Measurements from ENCODE around the gene RASGRP1. TPM values are rescaled to one million over a fixed set of nuclear protein-coding genes. Genes with fewer than 3 reads are reported as not detected.

RASGRP1 gene
- total RNA-seq, 1 donor from 2014 or later: not detected

- Histone ChIP-seq H3K4me3 (no peak overlapping the region), H3K27ac (no peak overlapping the region)
- TF ChIP-seq CTCF (IDR thresholded peaks at IDR 0.05): no peak
These were observed 59.7 kb downstream of the RASGRP1 start for GRCh38 chr15:38504680-38505467.

GRCh38 chr15:38503496-38503895 lies 61.1 kb downstream of the RASGRP1 start:
- Histone ChIP-seq H3K4me1 (no peaks in the 10 kb centered on the region), H3K27ac (no peak overlapping the region), H3K27me3 (no peaks in the 10 kb centered on the region), H3K9me3 (no peaks in the 10 kb centered on the region), H3K4me3 (no peak overlapping the region), H3K36me3 (no peaks in the 10 kb centered on the region)
- TF ChIP-seq CTCF (IDR thresholded peaks at IDR 0.05): no peak
- no peak for DNase-seq (ENCODE audit: low spot score in 2 of 2)
- intact Hi-C loops (cut with DNase I): no loop called here

More at GRCh38 chr15:38504680-38505467, 59.7 kb downstream of the RASGRP1 start:
- intact Hi-C loops (cut with DNase I): no loop called here
- DNase-seq (ENCODE audit: low spot score in 2 of 2): no peak
- H3K36me3 ChIP-seq: no peaks in the 10 kb centered on the region
- H3K9me3 ChIP-seq: no peaks in the 10 kb centered on the region
- no peaks in the 10 kb centered on the region for H3K27me3 ChIP-seq
- H3K4me1 ChIP-seq: no peaks in the 10 kb centered on the region

GRCh38 chr15:38499651-38500050 lies 65.0 kb downstream of the RASGRP1 start:
- H3K4me1 ChIP-seq: no peaks in the 10 kb centered on the region
- intact Hi-C loops (cut with DNase I): no loop called here
- no peak overlapping the region for H3K27ac ChIP-seq
- no peak for DNase-seq (ENCODE audit: low spot score in 2 of 2)
- no peak overlapping the region for H3K4me3 ChIP-seq
- H3K36me3 ChIP-seq: no peaks in the 10 kb centered on the region
- TF ChIP-seq CTCF (IDR thresholded peaks at IDR 0.05): no peak
- no peaks in the 10 kb centered on the region for H3K27me3 ChIP-seq
- H3K9me3 ChIP-seq: no peaks in the 10 kb centered on the region

GRCh38 chr15:38496151-38496550 lies 68.5 kb downstream of the RASGRP1 start:
- TF ChIP-seq CTCF (IDR thresholded peaks at IDR 0.05): no peak
- H3K4me1 ChIP-seq: no peaks in the 10 kb centered on the region
- H3K27me3 ChIP-seq: no peaks in the 10 kb centered on the region
- H3K36me3 ChIP-seq: no peaks in the 10 kb centered on the region
- no peak overlapping the region for H3K27ac ChIP-seq
- no peak for DNase-seq (ENCODE audit: low spot score in 2 of 2)
- H3K4me3 ChIP-seq: no peak overlapping the region
- intact Hi-C loops (cut with DNase I): no loop called here
- no peaks in the 10 kb centered on the region for H3K9me3 ChIP-seq

- no peak for DNase-seq (ENCODE audit: low spot score in 2 of 2)
- intact Hi-C loops (cut with DNase I): no loop called here
- Histone ChIP-seq H3K27ac (peak overlapping the region; percentile 66 to 67), H3K9me3 (no peaks in the 10 kb centered on the region), H3K4me1 (peaks cover 0 to 2% of the 10 kb centered on the region in 2 donors), H3K4me3 (peak overlapping the region in 1 of 2 donors; percentile 19), H3K27me3 (no peaks in the 10 kb centered on the region), H3K36me3 (no peaks in the 10 kb centered on the region)
- no peak for TF ChIP-seq CTCF (IDR thresholded peaks at IDR 0.05)
These were observed 74.2 kb downstream of the RASGRP1 start for GRCh38 chr15:38490242-38490922.

Data from ascending aorta (tissue), 2 donors.